ENCODE results near the gene SLC25A5.
"Not testable (repeated sequence)": the region's sequence is repeated elsewhere in the genome, so short reads cannot be mapped to it uniquely, and the experiment has no call there.

Gene SLC25A5

GRCh38 chrX:119475389-119476101, 7.3 kb downstream of the SLC25A5 start:
- Histone ChIP-seq H3K9me3 (ENCODE audit: control insufficient read depth, low read length) (no peaks in the 10 kb centered on the region), H3K27ac (ENCODE audit: insufficient read depth, low read depth, low read length, poor library complexity, severe bottlenecking) (no peak overlapping the region), H3K4me3 (ENCODE audit: insufficient read depth, low read depth, low read length) (no peak overlapping the region), H3K4me1 (ENCODE audit: control insufficient read depth, insufficient read depth, low read length) (no peaks in the 10 kb centered on the region), H3K27me3 (ENCODE audit: control insufficient read depth, insufficient read depth, low read length, poor library complexity, severe bottlenecking) (no peaks in the 10 kb centered on the region), H3K36me3 (ENCODE audit: control insufficient read depth, insufficient read depth, low read length) (peaks cover under 1% of the 10 kb centered on the region)
- 87 to 96% methylated on average over 6 to 9 of the region's 11 CpGs for WGBS, 2 experiments

GRCh38 chrX:119477812-119478232, 9.6 kb downstream of the SLC25A5 start:
- 77 to 96% methylated on average over 3 of the region's 3 CpGs for WGBS, 2 experiments
- peaks cover 9% of the 10 kb centered on the region for H3K27me3 ChIP-seq (ENCODE audit: control insufficient read depth, insufficient read depth, low read length, poor library complexity, severe bottlenecking)
- H3K9me3 ChIP-seq (ENCODE audit: control insufficient read depth, low read length) = no peaks in the 10 kb centered on the region
- H3K27ac ChIP-seq (ENCODE audit: insufficient read depth, low read depth, low read length, poor library complexity, severe bottlenecking) = no peak overlapping the region
- no peaks in the 10 kb centered on the region for H3K36me3 ChIP-seq (ENCODE audit: control insufficient read depth, insufficient read depth, low read length)
- no peaks in the 10 kb centered on the region for H3K4me1 ChIP-seq (ENCODE audit: control insufficient read depth, insufficient read depth, low read length)
- H3K4me3 ChIP-seq (ENCODE audit: insufficient read depth, low read depth, low read length) = no peak overlapping the region

GRCh38 chrX:119478504-119478903, 10.3 kb downstream of the SLC25A5 start:
- 97% methylated on average over 3 of the region's 4 CpGs; no CpG with 5 or more reads in 1 of the 2 experiments for WGBS, 2 experiments
- Histone ChIP-seq H3K4me1 (ENCODE audit: control insufficient read depth, insufficient read depth, low read length) (no peaks in the 10 kb centered on the region), H3K4me3 (ENCODE audit: insufficient read depth, low read depth, low read length) (no peak overlapping the region), H3K27ac (ENCODE audit: insufficient read depth, low read depth, low read length, poor library complexity, severe bottlenecking) (no peak overlapping the region), H3K36me3 (ENCODE audit: control insufficient read depth, insufficient read depth, low read length) (no peaks in the 10 kb centered on the region), H3K9me3 (ENCODE audit: control insufficient read depth, low read length) (no peaks in the 10 kb centered on the region), H3K27me3 (ENCODE audit: control insufficient read depth, insufficient read depth, low read length, poor library complexity, severe bottlenecking) (peaks cover 15% of the 10 kb centered on the region)

GRCh38 chrX:119479845-119480244, 11.6 kb downstream of the SLC25A5 start:
- Histone ChIP-seq H3K27ac (ENCODE audit: insufficient read depth, low read depth, low read length, poor library complexity, severe bottlenecking) (no peak overlapping the region), H3K36me3 (ENCODE audit: control insufficient read depth, insufficient read depth, low read length) (no peaks in the 10 kb centered on the region), H3K4me1 (ENCODE audit: control insufficient read depth, insufficient read depth, low read length) (no peaks in the 10 kb centered on the region), H3K27me3 (ENCODE audit: control insufficient read depth, insufficient read depth, low read length, poor library complexity, severe bottlenecking) (peaks cover 15% of the 10 kb centered on the region), H3K9me3 (ENCODE audit: control insufficient read depth, low read length) (no peaks in the 10 kb centered on the region), H3K4me3 (ENCODE audit: insufficient read depth, low read depth, low read length) (no peak overlapping the region)
- whole genome bisulfite sequencing, 2 experiments = 93 to 94% methylated on average over 2 of the region's 2 CpGs

- Histone ChIP-seq H3K9me3 (ENCODE audit: control insufficient read depth, low read length) (no peaks in the 10 kb centered on the region), H3K36me3 (ENCODE audit: control insufficient read depth, insufficient read depth, low read length) (no peaks in the 10 kb centered on the region), H3K4me3 (ENCODE audit: insufficient read depth, low read depth, low read length) (no peak overlapping the region), H3K4me1 (ENCODE audit: control insufficient read depth, insufficient read depth, low read length) (no peaks in the 10 kb centered on the region), H3K27me3 (ENCODE audit: control insufficient read depth, insufficient read depth, low read length, poor library complexity, severe bottlenecking) (peaks cover 15% of the 10 kb centered on the region), H3K27ac (ENCODE audit: insufficient read depth, low read depth, low read length, poor library complexity, severe bottlenecking) (no peak overlapping the region)
- 90 to 95% methylated on average over 4 of the region's 4 CpGs for WGBS, 2 experiments
Measured at GRCh38 chrX:119481323-119481801, 13.1 kb downstream of the SLC25A5 start.

GRCh38 chrX:119482041-119482440, 13.8 kb downstream of the SLC25A5 start:
- Histone ChIP-seq H3K4me3 (ENCODE audit: insufficient read depth, low read depth, low read length) (peak overlapping the region; percentile 25), H3K4me1 (ENCODE audit: control insufficient read depth, insufficient read depth, low read length) (no peaks in the 10 kb centered on the region), H3K9me3 (ENCODE audit: control insufficient read depth, low read length) (no peaks in the 10 kb centered on the region), H3K27ac (ENCODE audit: insufficient read depth, low read depth, low read length, poor library complexity, severe bottlenecking) (no peak overlapping the region), H3K36me3 (ENCODE audit: control insufficient read depth, insufficient read depth, low read length) (no peaks in the 10 kb centered on the region), H3K27me3 (ENCODE audit: control insufficient read depth, insufficient read depth, low read length, poor library complexity, severe bottlenecking) (peaks cover 15% of the 10 kb centered on the region)
- WGBS, 2 experiments = 92 to 93% methylated on average over 9 to 10 of the region's 10 CpGs

- H3K4me1 ChIP-seq (ENCODE audit: control insufficient read depth, insufficient read depth, low read length) = no peaks in the 10 kb centered on the region
- no peaks in the 10 kb centered on the region for H3K9me3 ChIP-seq (ENCODE audit: control insufficient read depth, low read length)
- no peak overlapping the region for H3K27ac ChIP-seq (ENCODE audit: insufficient read depth, low read depth, low read length, poor library complexity, severe bottlenecking)
- peak overlapping the region; percentile 25 for H3K4me3 ChIP-seq (ENCODE audit: insufficient read depth, low read depth, low read length)
- H3K36me3 ChIP-seq (ENCODE audit: control insufficient read depth, insufficient read depth, low read length) = no peaks in the 10 kb centered on the region
- 19 to 24% methylated on average over 48 of the region's 48 CpGs for WGBS, 2 experiments
- H3K27me3 ChIP-seq (ENCODE audit: control insufficient read depth, insufficient read depth, low read length, poor library complexity, severe bottlenecking) = peaks cover 15% of the 10 kb centered on the region
Measured at GRCh38 chrX:119482481-119483480, 14.5 kb downstream of the SLC25A5 start.

- WGBS, 2 experiments = 83 to 85% methylated on average over 9 to 11 of the region's 11 CpGs
- Histone ChIP-seq H3K27ac (ENCODE audit: insufficient read depth, low read depth, low read length, poor library complexity, severe bottlenecking) (no peak overlapping the region), H3K4me1 (ENCODE audit: control insufficient read depth, insufficient read depth, low read length) (no peaks in the 10 kb centered on the region), H3K27me3 (ENCODE audit: control insufficient read depth, insufficient read depth, low read length, poor library complexity, severe bottlenecking) (peaks cover 15% of the 10 kb centered on the region), H3K4me3 (ENCODE audit: insufficient read depth, low read depth, low read length) (no peak overlapping the region), H3K36me3 (ENCODE audit: control insufficient read depth, insufficient read depth, low read length) (no peaks in the 10 kb centered on the region), H3K9me3 (ENCODE audit: control insufficient read depth, low read length) (no peaks in the 10 kb centered on the region)
Measured at GRCh38 chrX:119486745-119487144, 18.5 kb downstream of the SLC25A5 start.

- H3K36me3 ChIP-seq (ENCODE audit: control insufficient read depth, insufficient read depth, low read length); H3K27ac ChIP-seq (ENCODE audit: insufficient read depth, low read depth, low read length, poor library complexity, severe bottlenecking); H3K4me3 ChIP-seq (ENCODE audit: insufficient read depth, low read depth, low read length); H3K9me3 ChIP-seq (ENCODE audit: control insufficient read depth, low read length); H3K27me3 ChIP-seq (ENCODE audit: control insufficient read depth, insufficient read depth, low read length, poor library complexity, severe bottlenecking); H3K4me1 ChIP-seq (ENCODE audit: control insufficient read depth, insufficient read depth, low read length): not testable (repeated sequence)
- 95 to 96% methylated on average over 24 of the region's 24 CpGs for WGBS, 2 experiments
Measured at GRCh38 chrX:119487766-119488165, 19.5 kb downstream of the SLC25A5 start.

GRCh38 chrX:119488749-119489148, 20.5 kb downstream of the SLC25A5 start:
- H3K9me3 ChIP-seq (ENCODE audit: control insufficient read depth, low read length) = no peaks in the 10 kb centered on the region
- no peaks in the 10 kb centered on the region for H3K36me3 ChIP-seq (ENCODE audit: control insufficient read depth, insufficient read depth, low read length)
- WGBS, 2 experiments = 40 to 45% methylated on average over 7 to 8 of the region's 8 CpGs
- no peaks in the 10 kb centered on the region for H3K4me1 ChIP-seq (ENCODE audit: control insufficient read depth, insufficient read depth, low read length)
- no peak overlapping the region for H3K27ac ChIP-seq (ENCODE audit: insufficient read depth, low read depth, low read length, poor library complexity, severe bottlenecking)
- no peaks in the 10 kb centered on the region for H3K27me3 ChIP-seq (ENCODE audit: control insufficient read depth, insufficient read depth, low read length, poor library complexity, severe bottlenecking)
- H3K4me3 ChIP-seq (ENCODE audit: insufficient read depth, low read depth, low read length) = no peak overlapping the region

All from ectodermal cell (in vitro differentiated cells).